DND-41 (cell line): Measurements from ENCODE around the gene SUSD5.

Experiments
- ATAC-seq: fragments of 200-7000 bp; cut with Tn5 transposase; 3 replicates; pipeline ENCODE4 v1.9.1; 2021; ENCODE audit warnings: low read depth; ENCODE audit not compliant: insufficient read depth
- DNase-seq: peaks from one replicate; pipeline ENCODE4 v3.0.0-alpha.2; 2020
- H2AFZ ChIP-seq: 2 replicates; pipeline ENCODE4 v1.6.0; 2012; ENCODE audit warnings: low read depth, low read length
- H3K27ac ChIP-seq: 2 replicates; pipeline ENCODE4 v1.5.1; 2012; ENCODE audit warnings: low read length, inconsistent platforms
- H3K27me3 ChIP-seq: fragments of 200-600 bp; sonication (generic); 2 replicates; pipeline ENCODE4 v1.6.0; 2012; ENCODE audit warnings: low read length, mild to moderate bottlenecking, inconsistent platforms; ENCODE audit not compliant: insufficient read depth, poor library complexity
- H3K36me3 ChIP-seq: 2 replicates; pipeline ENCODE4 v1.5.1; 2012; ENCODE audit warnings: low read length, inconsistent platforms; ENCODE audit not compliant: insufficient read depth
- H3K4me1 ChIP-seq: 2 replicates; pipeline ENCODE4 v1.5.1; 2012; ENCODE audit warnings: mild to moderate bottlenecking, low read length; ENCODE audit not compliant: insufficient read depth
- H3K4me2 ChIP-seq: 2 replicates; pipeline ENCODE4 v1.6.0; 2012; ENCODE audit warnings: mild to moderate bottlenecking, moderate library complexity, low read length, inconsistent platforms; ENCODE audit not compliant: insufficient read depth
- H3K4me3 ChIP-seq, 2 experiments: fragments of 200-600 bp in 1 of 2; shearing (Covaris generic) in 1 of 2; 2 replicates each; pipeline ENCODE4 v1.5.1; 2012 to 2016; ENCODE audit warnings: inconsistent platforms in 2 of 2, low read length in 2 of 2, mild to moderate bottlenecking in 2 of 2, low read depth in 1 of 2, moderate library complexity in 1 of 2
- H3K79me2 ChIP-seq: 2 replicates; pipeline ENCODE4 v1.6.0; 2012; ENCODE audit warnings: low read length, inconsistent platforms; ENCODE audit not compliant: insufficient read depth
- H3K9ac ChIP-seq: 2 replicates; pipeline ENCODE4 v1.6.0; 2012; ENCODE audit warnings: low read depth, mild to moderate bottlenecking, inconsistent platforms, low read length, moderate library complexity
- H3K9me3 ChIP-seq: 2 replicates; pipeline ENCODE4 v1.5.1; 2012; ENCODE audit warnings: low read length, moderate library complexity, mild to moderate bottlenecking, inconsistent platforms; ENCODE audit not compliant: insufficient read depth, severe bottlenecking
- H4K20me1 ChIP-seq: 2 replicates; pipeline ENCODE4 v1.6.0; 2012; ENCODE audit warnings: low read length; ENCODE audit not compliant: insufficient read depth
- CTCF ChIP-seq: IDR thresholded peaks from 2 replicates; pipeline ENCODE4 v1.5.1; 2012; ENCODE audit warnings: borderline replicate concordance, low read length, moderate library complexity, mild to moderate bottlenecking; ENCODE audit not compliant: poor library complexity, severe bottlenecking; ENCODE audit errors: extremely low read depth
- EZH2 ChIP-seq: IDR thresholded peaks from 3 replicates; pipeline ENCODE4 v1.6.1; 2012; ENCODE audit warnings: borderline replicate concordance, low read depth, mild to moderate bottlenecking, moderate library complexity, low read length, inconsistent platforms; ENCODE audit not compliant: severe bottlenecking

The SUSD5 gene

GRCh38 chr3:33145901-33146580 lies 72.6 kb downstream of the SUSD5 start:
- Histone ChIP-seq H3K27ac (no peak overlapping the region), H3K4me2 (no peak overlapping the region), H2AFZ (no peak overlapping the region), H3K4me3 (no peak overlapping the region), H3K4me1 (no peaks in the 10 kb centered on the region), H4K20me1 (no peaks in the 10 kb centered on the region), H3K79me2 (no peaks in the 10 kb centered on the region), H3K9me3 (no peaks in the 10 kb centered on the region), H3K36me3 (peaks cover 47% of the 10 kb centered on the region), H3K9ac (no peak overlapping the region), H3K27me3 (no peaks in the 10 kb centered on the region)
- DNase-seq, result no peak
- TF ChIP-seq CTCF, result no peak
- ATAC-seq, result no peak

GRCh38 chr3:33145221-33145900 lies 73.2 kb downstream of the SUSD5 start:
- H3K9ac ChIP-seq, result no peak overlapping the region
- no peaks in the 10 kb centered on the region for H3K9me3 ChIP-seq
- no peak overlapping the region for H3K27ac ChIP-seq
- ATAC-seq (no peak), DNase-seq (no peak)
- no peaks in the 10 kb centered on the region for H3K27me3 ChIP-seq
- H2AFZ ChIP-seq, result no peak overlapping the region
- no peak overlapping the region for H3K4me2 ChIP-seq
- H3K4me3 ChIP-seq, result no peak overlapping the region
- H3K79me2 ChIP-seq, result no peaks in the 10 kb centered on the region
- no peaks in the 10 kb centered on the region for H3K4me1 ChIP-seq
- H4K20me1 ChIP-seq, result no peaks in the 10 kb centered on the region
- H3K36me3 ChIP-seq, result peaks cover 54% of the 10 kb centered on the region
- TF ChIP-seq CTCF, result no peak
- TF ChIP-seq EZH2, result no peak

- no peaks in the 10 kb centered on the region for H3K79me2 ChIP-seq
- TF ChIP-seq EZH2, result no peak
- peak; percentile 60 for TF ChIP-seq CTCF
- ATAC-seq, result peak; percentile 49; the same call in 2 of the 3 replicates
- no peak overlapping the region for H3K9ac ChIP-seq
- H3K4me3 ChIP-seq, result no peak overlapping the region
- H3K4me1 ChIP-seq, result no peaks in the 10 kb centered on the region
- H4K20me1 ChIP-seq, result no peaks in the 10 kb centered on the region
- H3K27ac ChIP-seq, result no peak overlapping the region
- peaks cover 58% of the 10 kb centered on the region for H3K36me3 ChIP-seq
- peak; percentile 35 for DNase-seq
- no peaks in the 10 kb centered on the region for H3K9me3 ChIP-seq
- H3K4me2 ChIP-seq, result no peak overlapping the region
- no peaks in the 10 kb centered on the region for H3K27me3 ChIP-seq
- H2AFZ ChIP-seq, result no peak overlapping the region
Measured at GRCh38 chr3:33144433-33144832, 74.2 kb downstream of the SUSD5 start.
